GM18511 (cell line): ENCODE data around the gene CORO7.

ENCODE experiments used
- ATAC-seq: cut with Tn5 transposase; IDR thresholded peaks from one replicate; pipeline ENCODE4 v1.9.1; 2021; ENCODE audit warnings: mild to moderate bottlenecking, moderate library complexity; ENCODE audit not compliant: unreplicated experiment

CORO7 gene

DNA sequence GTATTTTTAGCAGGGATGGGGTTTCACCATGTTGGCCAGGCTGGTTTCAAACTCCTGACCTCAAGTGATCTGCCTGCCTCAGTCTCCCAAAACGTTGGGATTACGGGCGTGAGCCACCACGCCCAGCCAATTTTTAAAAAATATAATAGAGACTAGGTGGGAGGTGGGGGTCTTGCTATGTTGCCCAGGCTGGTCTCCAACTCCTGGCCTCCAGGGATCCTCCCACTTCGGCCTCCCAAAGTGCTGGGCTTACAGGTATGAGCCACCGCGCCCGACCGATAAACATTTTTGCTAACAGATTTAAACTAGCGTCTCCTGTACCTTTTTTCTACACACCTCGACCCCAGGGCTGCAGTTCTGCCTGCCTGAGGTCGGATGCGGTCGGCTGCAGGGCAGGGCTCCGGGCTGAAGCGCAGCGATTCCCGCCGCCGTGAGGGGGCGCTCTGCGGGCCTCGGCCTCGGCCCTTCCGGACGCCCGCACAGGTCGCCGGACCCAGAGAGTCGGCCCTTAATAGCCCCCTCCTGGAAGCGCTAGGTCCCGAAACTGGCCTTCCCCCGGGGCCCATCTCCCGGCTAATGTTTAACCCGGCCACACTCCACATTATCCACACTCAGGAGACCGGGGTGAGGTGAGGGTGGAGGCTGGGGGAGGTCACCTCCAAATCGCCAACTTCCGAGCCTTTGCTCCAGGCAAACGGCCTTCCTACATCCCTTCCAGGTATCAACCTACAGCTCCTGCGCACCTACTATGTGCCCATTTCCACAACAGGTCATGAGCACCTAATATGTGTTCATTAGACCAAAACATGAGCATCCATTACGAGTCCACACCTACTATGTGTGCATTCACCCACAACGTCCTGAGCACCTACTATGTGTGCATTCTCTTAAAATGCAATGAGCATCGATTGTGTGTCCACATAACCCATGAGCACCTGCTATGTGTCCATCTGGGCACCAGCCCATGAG is 102.5 kb downstream of the CORO7 start:
- peak; percentile 51 for ATAC-seq

DNA sequence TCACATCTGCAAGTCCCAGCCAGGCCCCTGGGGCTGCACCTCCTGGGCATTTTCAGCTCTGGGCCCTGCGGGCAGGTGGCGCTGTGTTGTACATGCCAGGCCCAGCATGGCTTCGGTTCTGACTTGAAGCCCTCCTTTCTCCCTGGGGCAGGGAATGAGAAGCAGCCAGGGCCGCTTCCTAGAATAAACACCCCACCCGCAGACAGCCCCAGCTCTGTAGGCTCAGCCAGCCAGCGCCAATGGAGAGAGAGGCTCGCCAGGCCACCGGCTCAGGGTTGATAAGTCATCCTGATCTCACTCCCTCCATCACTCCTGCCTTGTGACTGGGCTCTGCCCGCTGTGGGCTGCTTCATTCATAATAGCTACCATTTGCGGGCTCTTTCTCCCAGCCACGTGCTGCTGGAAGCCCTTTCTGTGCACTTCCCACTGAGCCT is 106.5 kb downstream of the CORO7 start:
- no peak for ATAC-seq

DNA sequence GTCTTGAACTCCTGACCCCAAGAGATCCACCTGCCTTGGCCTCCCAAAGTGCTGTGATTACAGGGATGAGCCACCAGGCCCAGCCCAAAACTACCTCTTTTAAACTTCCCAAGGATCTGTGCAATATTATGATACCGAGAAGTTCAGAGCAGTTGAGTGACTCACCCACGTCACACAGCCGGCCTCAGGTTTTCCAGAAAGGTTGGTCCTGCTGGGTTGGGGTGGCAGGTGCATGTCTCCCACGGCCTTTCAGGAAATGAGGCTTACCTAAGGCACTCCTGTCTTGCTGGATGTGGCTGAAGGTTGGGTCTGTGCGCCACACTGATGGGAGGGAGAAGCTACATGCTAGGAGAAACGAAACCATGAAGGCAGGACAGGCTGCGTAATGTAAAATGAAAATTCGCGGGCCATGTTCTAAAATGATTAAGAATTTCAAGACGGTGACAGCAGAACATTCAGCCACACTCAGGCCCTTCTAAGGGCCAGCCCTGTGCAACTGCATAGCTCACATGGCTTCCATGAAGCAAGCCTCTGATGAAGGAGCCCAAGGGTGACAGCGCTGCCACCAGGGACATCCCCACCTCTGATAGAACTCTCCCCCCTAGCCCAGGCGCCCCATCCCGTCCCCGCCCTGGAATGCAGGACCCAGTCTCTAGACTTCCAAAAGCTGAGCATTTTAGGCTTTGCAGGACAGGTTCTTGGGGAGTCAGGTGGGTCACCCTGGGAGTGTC is 107.1 kb downstream of the CORO7 start:
- ATAC-seq: no peak

DNA sequence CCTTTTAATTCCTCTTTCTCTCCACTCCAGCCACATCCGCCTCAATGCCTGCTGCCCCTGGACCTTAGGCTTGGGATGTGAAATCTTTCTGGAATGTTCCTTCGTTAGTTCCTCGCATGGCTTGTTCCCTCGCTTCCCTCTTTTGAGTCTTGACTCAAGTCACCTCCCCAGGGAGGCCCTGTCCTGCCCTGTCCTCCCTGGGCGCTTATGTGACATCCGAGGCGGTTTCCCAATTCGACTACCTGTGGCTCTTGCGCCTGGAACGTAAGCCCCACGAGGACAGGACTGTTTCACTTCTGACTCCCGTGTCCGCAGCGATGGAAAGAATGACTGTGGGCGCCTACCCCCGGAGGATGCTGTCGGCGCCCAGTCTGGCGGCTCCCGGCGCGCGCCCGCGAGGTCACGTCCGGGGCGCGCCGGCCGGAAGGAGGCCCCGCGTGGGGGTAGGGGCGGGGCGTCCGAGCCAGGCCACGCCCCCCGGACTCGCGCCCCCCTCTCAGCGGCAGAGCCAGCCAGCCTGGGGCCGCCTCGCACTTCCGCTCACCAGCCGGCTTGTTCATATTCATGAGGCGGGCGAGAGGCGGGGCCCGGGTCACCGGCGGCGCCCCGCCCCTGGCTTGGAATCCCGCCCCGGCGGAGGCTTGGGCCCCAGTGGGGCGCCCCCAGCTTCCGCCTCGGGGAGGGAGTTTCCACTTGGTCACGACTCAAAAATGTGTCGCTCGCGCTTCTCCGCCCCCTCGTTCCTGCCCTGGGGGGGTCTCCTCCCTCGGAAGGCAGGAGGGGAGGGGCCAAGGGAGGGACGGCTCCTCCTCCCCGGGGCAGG is 109.0 kb downstream of the CORO7 start:
- peak; percentile 87 for ATAC-seq

DNA sequence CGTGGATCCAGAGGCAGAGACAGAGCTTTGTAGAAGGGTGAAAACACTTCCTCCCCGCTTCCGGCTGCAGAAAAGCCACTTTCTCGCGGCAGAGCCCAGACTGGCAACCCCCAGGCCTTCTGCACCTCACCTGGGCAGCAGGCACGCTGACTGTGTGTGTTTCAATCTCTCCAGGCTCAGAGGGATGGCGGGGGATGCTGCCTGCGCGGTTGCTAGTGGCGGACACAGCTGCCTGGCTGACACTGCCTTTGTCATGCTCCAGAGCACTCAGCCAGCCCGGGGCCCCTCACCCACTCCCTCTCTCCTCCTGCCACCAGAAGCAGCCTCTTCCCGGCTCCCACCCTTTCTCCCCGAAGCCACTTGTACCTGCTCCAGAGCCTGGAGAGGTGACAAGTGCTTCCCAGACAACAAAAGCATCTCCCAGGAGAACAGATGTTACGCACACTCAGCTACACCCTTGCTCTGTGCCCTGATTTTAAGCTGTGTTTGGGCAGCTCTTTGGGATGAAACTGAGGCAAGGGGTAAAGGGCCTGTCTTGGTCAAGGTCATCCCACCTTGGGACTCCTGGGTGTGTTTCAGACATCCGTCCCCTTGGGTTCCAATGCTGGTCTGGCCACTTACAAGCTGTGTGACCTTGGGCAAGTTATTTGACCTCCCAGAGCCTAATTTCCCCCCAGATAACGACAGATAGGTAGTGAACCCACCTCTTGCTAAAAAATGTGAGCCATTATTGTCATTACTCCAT is 109.8 kb downstream of the CORO7 start:
- ATAC-seq: no peak
